HEK293T (cell line): ENCODE data around the gene XPO5.
A peak's percentile ranks its signal among the peaks of the same experiment; 100 is the strongest.

Source experiments
- CTCF ChIA-PET: fragments of 350-600 bp; formaldehyde crosslinking; extraction: SDS; loops from one replicate; lab custom pipeline; 2021; ENCODE audit warnings: antibody characterized with exemption, inconsistent platforms; lab: Yijun Ruan, JAX
- POLR2A ChIA-PET: fragments of 350-600 bp; formaldehyde crosslinking; extraction: SDS; loops from one replicate; lab custom pipeline; 2020; ENCODE audit warnings: antibody characterized with exemption, inconsistent platforms; lab: Yijun Ruan, JAX
- DNase-seq: peaks from one replicate; pipeline ENCODE4 v3.0.0; 2012; ENCODE audit warnings: mixed read lengths; ENCODE audit errors: extremely low spot score
- ARNT ChIP-seq: fragments of 450-650 bp; IDR thresholded peaks from 2 replicates; pipeline ENCODE4 v1.6.1; 2017; ENCODE audit warnings: mild to moderate bottlenecking
- BHLHE40 ChIP-seq: fragments of 450-650 bp; IDR thresholded peaks from 2 replicates; pipeline ENCODE4 v1.6.1; 2016; ENCODE audit warnings: mild to moderate bottlenecking, moderate library complexity, borderline replicate concordance
- CTBP1 ChIP-seq: fragments of 450-650 bp; IDR thresholded peaks from 2 replicates; pipeline ENCODE4 v1.6.1; 2016; ENCODE audit warnings: borderline replicate concordance
- ELF4 ChIP-seq: fragments of 450-650 bp; IDR thresholded peaks from 2 replicates; pipeline ENCODE4 v1.6.1; 2017; ENCODE audit warnings: antibody characterized with exemption
- FOXA1 ChIP-seq: fragments of 450-650 bp; IDR thresholded peaks from 2 replicates; pipeline ENCODE4 v1.6.1; 2016; ENCODE audit warnings: mild to moderate bottlenecking
- FOXK2 ChIP-seq: fragments of 450-650 bp; IDR thresholded peaks from 2 replicates; pipeline ENCODE4 v1.6.1; 2016; ENCODE audit warnings: mild to moderate bottlenecking
- FOXM1 ChIP-seq: fragments of 450-650 bp; IDR thresholded peaks from 2 replicates; pipeline ENCODE4 v1.6.1; 2017; ENCODE audit warnings: mild to moderate bottlenecking, borderline replicate concordance
- HDGF ChIP-seq: fragments of 450-650 bp; IDR thresholded peaks from 2 replicates; pipeline ENCODE4 v1.6.1; 2017; ENCODE audit warnings: antibody characterized with exemption, borderline replicate concordance
- L3MBTL2 ChIP-seq: fragments of 450-650 bp; conservative IDR thresholded peaks from 2 replicates; pipeline ENCODE4 v1.6.1; 2016; ENCODE audit warnings: mild to moderate bottlenecking
- LEF1 ChIP-seq: fragments of 450-650 bp; IDR thresholded peaks from 2 replicates; pipeline ENCODE4 v1.6.1; 2017; ENCODE audit warnings: mild to moderate bottlenecking, borderline replicate concordance
- NFRKB ChIP-seq: fragments of 450-650 bp; IDR thresholded peaks from 2 replicates; pipeline ENCODE4 v1.6.1; 2016; ENCODE audit warnings: mild to moderate bottlenecking, moderate library complexity
- PKNOX1 ChIP-seq: fragments of 450-650 bp; IDR thresholded peaks from 2 replicates; pipeline ENCODE4 v1.6.1; 2016
- SP1 ChIP-seq: fragments of 450-650 bp; IDR thresholded peaks from 2 replicates; pipeline ENCODE4 v1.6.1; 2017
- SUZ12 ChIP-seq: fragments of 450-650 bp; IDR thresholded peaks from 2 replicates; pipeline ENCODE4 v1.6.1; 2016; ENCODE audit warnings: mild to moderate bottlenecking
- TARDBP ChIP-seq: fragments of 450-650 bp; IDR thresholded peaks from 2 replicates; pipeline ENCODE4 v1.6.1; 2016
- ZNF384 ChIP-seq: fragments of 450-650 bp; IDR thresholded peaks from 2 replicates; pipeline ENCODE4 v1.6.1; 2016

Gene XPO5

GRCh38 chr6:43516367-43516696 lies 59.5 kb downstream of the XPO5 start:
- ChIA-PET CTCF (interaction anchor here (1.2 to 1.3 kb wide), 2 partner anchors 9 to 10 kb away, joined by 3 read pairs; no protein-coding TSS in a partner anchor), POLR2A (interaction anchor here (0.9 to 2.3 kb wide), 11 partner anchors 8 to 270 kb away, joined by 3 to 13 read pairs (median 5); partner anchors contain the start of genes POLH, TJAP1 and XPO5)
- no peak for TF ChIP-seq CTBP1
- TF ChIP-seq FOXA1 = no peak
- TF ChIP-seq HDGF = no peak
- TF ChIP-seq NFRKB = no peak
- TF ChIP-seq ARNT = no peak
- no peak for TF ChIP-seq FOXK2
- no peak for DNase-seq

GRCh38 chr6:43515808-43516207 lies 60.0 kb downstream of the XPO5 start:
- ChIA-PET CTCF (interaction anchor here (1.2 to 1.3 kb wide), 2 partner anchors 8 to 10 kb away, joined by 3 read pairs; no protein-coding TSS in a partner anchor), POLR2A (interaction anchor here (0.9 to 2.3 kb wide), 3 partner anchors 10 to 38 kb away, joined by 3 to 13 read pairs (median 5); partner anchors contain the start of gene TJAP1)
- peak; percentile 56 for TF ChIP-seq PKNOX1
- no peak for TF ChIP-seq LEF1
- TF ChIP-seq ELF4 = no peak
- no peak for TF ChIP-seq FOXM1
- TF ChIP-seq L3MBTL2 = no peak
- DNase-seq = no peak

GRCh38 chr6:43511824-43512415 lies 63.9 kb downstream of the XPO5 start:
- no peak for TF ChIP-seq FOXA1
- TF ChIP-seq FOXM1 = no peak
- no peak for TF ChIP-seq ARNT
- no peak for TF ChIP-seq L3MBTL2
- no peak for TF ChIP-seq CTBP1
- no peak for TF ChIP-seq SP1
- no peak for TF ChIP-seq PKNOX1
- no peak for TF ChIP-seq ZNF384
- TF ChIP-seq LEF1 = no peak
- TF ChIP-seq ELF4 = no peak
- no peak for TF ChIP-seq BHLHE40
- ChIA-PET CTCF (no interaction called here), POLR2A (interaction anchor here (0.9 to 1.1 kb wide), 2 partner anchors 10 to 248 kb away, joined by 3 read pairs; no protein-coding TSS in a partner anchor)
- no peak for DNase-seq

- DNase-seq = no peak
Measured at GRCh38 chr6:43510827-43511163, 65.0 kb downstream of the XPO5 start.

GRCh38 chr6:43509984-43510826 lies 65.6 kb downstream of the XPO5 start, which contains the start of gene LRRC73:
TSS of gene LRRC73 (minus strand) at chr6:43510346. CDS start at chr6:43509785, 561 bp downstream.
- POLR2A ChIA-PET = interaction anchor here (0.9 to 1.8 kb wide), 3 partner anchors 32 to 263 kb away, joined by 3 to 7 read pairs (median 4); partner anchors contain the start of gene TJAP1
- no peak for TF ChIP-seq ARNT
- TF ChIP-seq L3MBTL2 = no peak
- no peak for TF ChIP-seq LEF1
- TF ChIP-seq CTBP1 = no peak
- TF ChIP-seq TARDBP = no peak
- TF ChIP-seq SUZ12 = no peak
- TF ChIP-seq NFRKB = no peak
- TF ChIP-seq ZNF384 = no peak
- no peak for TF ChIP-seq FOXM1
- TF ChIP-seq PKNOX1 = no peak
- CTCF ChIA-PET = interaction anchor here (0.9 kb wide), 1 partner anchor 120 kb away, joined by 3 read pairs; no protein-coding TSS in a partner anchor
- DNase-seq = peak; percentile 85

More at GRCh38 chr6:43510827-43511163, 65.0 kb downstream of the XPO5 start:
- POLR2A ChIA-PET = interaction anchor here (1.8 kb wide), 1 partner anchor 33 kb away, joined by 7 read pairs; the partner anchor contains the start of gene TJAP1
- TF ChIP-seq L3MBTL2 = no peak
- no peak for TF ChIP-seq PKNOX1
- CTCF ChIA-PET = no interaction called here
